HFFc6 (cell line): ENCODE measurements around the gene AOC3. TPM values are rescaled to one million over a fixed set of nuclear protein-coding genes. Genes with fewer than 3 reads are reported as not detected.
A peak's percentile ranks its signal among the peaks of the same experiment; 100 is the strongest.

Experiments used
- DNase-seq: peaks from one replicate; pipeline ENCODE4 v3.0.0-alpha.2; 2018
- H3K27ac Mint-ChIP-seq: 2 replicates; pipeline ENCODE4 v1.8.0; 2020; ENCODE audit warnings: mild to moderate bottlenecking, mixed read lengths
- H3K27me3 Mint-ChIP-seq: 2 replicates; pipeline ENCODE4 v1.8.0; 2021; ENCODE audit warnings: mild to moderate bottlenecking, moderate library complexity, mixed read lengths; ENCODE audit not compliant: insufficient read depth
- H3K36me3 Mint-ChIP-seq: 2 replicates; pipeline ENCODE4 v1.8.0; 2021; ENCODE audit warnings: low read depth, mixed read lengths
- H3K4me1 Mint-ChIP-seq: 2 replicates; pipeline ENCODE4 v1.8.0; 2020; ENCODE audit warnings: low read depth, mixed read lengths
- H3K4me3 Mint-ChIP-seq: 2 replicates; pipeline ENCODE4 v1.8.0; 2020; ENCODE audit warnings: mild to moderate bottlenecking, moderate library complexity, mixed read lengths
- H3K9me3 Mint-ChIP-seq: 2 replicates; pipeline ENCODE4 v1.8.0; 2020; ENCODE audit warnings: mild to moderate bottlenecking, mixed read lengths
- total RNA-seq, 6 experiments: library from RNA; stranded (reverse); fragmentation: NEBNext Ultra II Directional; extraction: Animal tissue kit (Norgen Biotek cat#: 25700); gene quantifications; 2 replicates in 1 of 6; 3 replicates in 5 of 6; pipeline ENCODE4 v1.2.3, GENCODE V29; 2021
- TF ChIP-seq, protein P1 (sequence below): fragments of 200-600 bp; sonication (generic); IDR thresholded peaks from 2 replicates; pipeline ENCODE4 v1.5.0; 2021; ENCODE audit warnings: antibody characterized with exemption, mild to moderate bottlenecking

AOC3 gene
- total RNA-seq, 6 experiments from 2014 or later: 0.05 to 0.14 (median 0.06) TPM; not detected in 2

DNA sequence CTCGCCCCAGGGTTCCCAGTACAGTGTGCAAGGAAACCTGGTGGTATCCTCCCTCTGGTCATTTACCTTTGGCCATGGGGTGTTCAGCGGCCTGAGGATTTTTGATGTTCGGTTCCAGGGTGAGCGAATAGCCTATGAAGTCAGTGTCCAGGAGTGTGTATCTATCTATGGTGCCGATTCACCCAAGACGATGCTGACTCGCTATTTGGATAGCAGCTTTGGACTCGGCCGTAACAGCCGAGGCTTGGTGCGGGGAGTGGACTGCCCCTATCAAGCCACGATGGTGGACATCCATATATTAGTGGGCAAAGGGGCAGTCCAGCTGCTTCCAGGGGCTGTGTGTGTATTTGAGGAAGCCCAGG is 5.5 kb upstream of the AOC3 start:
- Mint-ChIP-seq H3K4me3 (no peak overlapping the region), H3K9me3 (no peaks in the 10 kb centered on the region), H3K27me3 (no peaks in the 10 kb centered on the region; the same call in 1 of the 2 replicates), H3K27ac (no peak overlapping the region), H3K36me3 (peaks cover 21% of the 10 kb centered on the region), H3K4me1 (peaks cover 14% of the 10 kb centered on the region)
- DNase-seq: no peak
- TF ChIP-seq, protein P1, sequence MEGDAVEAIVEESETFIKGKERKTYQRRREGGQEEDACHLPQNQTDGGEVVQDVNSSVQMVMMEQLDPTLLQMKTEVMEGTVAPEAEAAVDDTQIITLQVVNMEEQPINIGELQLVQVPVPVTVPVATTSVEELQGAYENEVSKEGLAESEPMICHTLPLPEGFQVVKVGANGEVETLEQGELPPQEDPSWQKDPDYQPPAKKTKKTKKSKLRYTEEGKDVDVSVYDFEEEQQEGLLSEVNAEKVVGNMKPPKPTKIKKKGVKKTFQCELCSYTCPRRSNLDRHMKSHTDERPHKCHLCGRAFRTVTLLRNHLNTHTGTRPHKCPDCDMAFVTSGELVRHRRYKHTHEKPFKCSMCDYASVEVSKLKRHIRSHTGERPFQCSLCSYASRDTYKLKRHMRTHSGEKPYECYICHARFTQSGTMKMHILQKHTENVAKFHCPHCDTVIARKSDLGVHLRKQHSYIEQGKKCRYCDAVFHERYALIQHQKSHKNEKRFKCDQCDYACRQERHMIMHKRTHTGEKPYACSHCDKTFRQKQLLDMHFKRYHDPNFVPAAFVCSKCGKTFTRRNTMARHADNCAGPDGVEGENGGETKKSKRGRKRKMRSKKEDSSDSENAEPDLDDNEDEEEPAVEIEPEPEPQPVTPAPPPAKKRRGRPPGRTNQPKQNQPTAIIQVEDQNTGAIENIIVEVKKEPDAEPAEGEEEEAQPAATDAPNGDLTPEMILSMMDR: no peak

DNA sequence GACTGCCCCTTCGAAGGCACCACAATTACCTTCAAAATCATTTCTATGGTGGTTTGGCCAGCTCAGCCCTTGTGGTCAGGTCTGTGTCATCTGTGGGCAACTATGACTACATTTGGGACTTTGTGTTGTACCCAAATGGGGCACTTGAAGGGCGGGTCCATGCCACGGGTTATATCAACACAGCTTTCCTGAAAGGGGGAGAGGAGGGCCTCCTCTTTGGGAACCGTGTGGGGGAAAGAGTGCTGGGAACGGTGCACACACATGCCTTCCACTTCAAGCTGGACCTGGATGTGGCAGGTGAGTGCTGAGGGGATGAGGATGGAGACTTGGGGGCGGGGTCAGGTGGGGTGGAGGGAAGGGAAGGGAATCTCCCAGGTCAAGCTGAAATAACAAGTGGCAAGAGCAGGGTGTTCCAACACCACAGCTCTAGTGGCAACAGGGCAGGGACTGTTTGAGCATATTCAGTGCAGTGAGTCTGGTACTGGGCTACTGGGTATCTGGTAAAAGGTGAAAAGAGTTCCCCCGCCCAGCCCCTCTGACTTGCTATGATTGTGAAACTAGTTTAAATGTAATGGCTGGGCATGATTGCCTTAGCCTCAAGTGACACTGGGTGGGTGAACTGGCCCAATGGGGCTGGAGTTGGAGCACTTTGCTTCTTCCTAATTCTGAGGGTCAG is 4.9 kb upstream of the AOC3 start:
- TF ChIP-seq, protein P1: no peak
- Mint-ChIP-seq H3K9me3 (no peaks in the 10 kb centered on the region), H3K4me3 (no peak overlapping the region), H3K4me1 (peaks cover 14% of the 10 kb centered on the region), H3K27me3 (no peaks in the 10 kb centered on the region; the same call in 1 of the 2 replicates), H3K36me3 (peaks cover 21% of the 10 kb centered on the region), H3K27ac (0 out of 2 replicates have a peak overlapping the region, but pooled peaks have one; percentile 0)
- no peak for DNase-seq

DNA sequence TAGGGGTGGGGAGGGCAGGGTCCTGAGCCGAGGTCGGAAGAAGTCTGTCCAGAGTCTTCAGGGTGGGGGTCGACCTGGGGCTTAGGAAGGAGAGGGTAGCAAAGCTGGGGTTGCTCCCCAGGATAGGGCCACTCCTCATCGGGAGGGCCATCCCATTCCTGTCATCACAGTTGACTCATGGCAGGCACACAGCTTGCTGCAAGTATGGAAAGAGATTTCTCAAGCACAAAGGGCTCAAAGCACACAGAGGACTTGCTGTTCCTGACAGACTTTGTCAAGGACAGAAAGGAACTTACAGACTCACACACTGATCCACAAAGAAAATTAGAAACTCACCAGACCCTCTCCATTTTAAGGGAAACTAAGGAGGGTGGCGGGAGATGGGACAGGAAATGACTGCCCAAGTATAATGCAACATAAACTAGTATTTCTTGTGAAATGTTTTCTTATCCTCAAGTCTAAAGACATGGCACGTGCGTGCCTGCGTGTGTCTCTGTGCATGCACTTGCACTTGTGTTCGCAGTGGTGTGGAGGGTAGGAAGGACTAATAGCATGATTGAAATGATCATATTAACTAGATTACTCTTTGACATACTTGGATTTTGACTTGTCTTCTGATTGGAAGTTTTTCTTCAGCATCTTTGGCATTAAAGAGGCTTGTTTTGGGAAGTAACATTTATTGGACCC is 4.3 kb upstream of the AOC3 start:
- Mint-ChIP-seq H3K9me3 (no peaks in the 10 kb centered on the region), H3K36me3 (peaks cover 21% of the 10 kb centered on the region), H3K27ac (0 out of 2 replicates have a peak overlapping the region, but pooled peaks have one; percentile 0), H3K4me1 (peaks cover 14% of the 10 kb centered on the region), H3K27me3 (no peaks in the 10 kb centered on the region; the same call in 1 of the 2 replicates), H3K4me3 (no peak overlapping the region)
- DNase-seq: peak; percentile 23
- TF ChIP-seq, protein P1: no peak

DNA sequence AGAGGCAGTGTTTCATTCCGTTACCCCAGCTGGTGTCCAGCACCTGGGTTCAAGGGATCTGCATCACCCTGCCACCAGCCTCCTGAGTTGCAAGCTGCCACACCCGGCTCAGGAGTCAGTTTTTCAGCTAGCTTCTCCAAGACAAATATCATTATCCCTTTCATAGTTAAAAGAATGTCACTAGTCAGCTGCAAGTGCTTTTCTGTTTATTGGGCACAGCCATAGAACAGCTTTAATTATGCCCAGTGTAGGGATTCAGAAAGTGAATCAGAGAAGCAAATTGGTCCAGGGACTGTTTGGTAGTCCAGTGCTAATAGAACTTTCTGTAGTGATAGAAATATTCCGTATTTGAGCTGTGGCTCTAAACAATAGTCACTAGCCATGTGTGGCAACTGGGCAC is 2.9 kb upstream of the AOC3 start:
- no peaks in the 10 kb centered on the region; the same call in 1 of the 2 replicates for H3K27me3 Mint-ChIP-seq
- no peaks in the 10 kb centered on the region for H3K9me3 Mint-ChIP-seq
- peaks cover 14% of the 10 kb centered on the region for H3K4me1 Mint-ChIP-seq
- H3K4me3 Mint-ChIP-seq: no peak overlapping the region
- no peak overlapping the region for H3K27ac Mint-ChIP-seq
- DNase-seq: no peak
- H3K36me3 Mint-ChIP-seq: peaks cover 10% of the 10 kb centered on the region
- TF ChIP-seq, protein P1: no peak

DNA sequence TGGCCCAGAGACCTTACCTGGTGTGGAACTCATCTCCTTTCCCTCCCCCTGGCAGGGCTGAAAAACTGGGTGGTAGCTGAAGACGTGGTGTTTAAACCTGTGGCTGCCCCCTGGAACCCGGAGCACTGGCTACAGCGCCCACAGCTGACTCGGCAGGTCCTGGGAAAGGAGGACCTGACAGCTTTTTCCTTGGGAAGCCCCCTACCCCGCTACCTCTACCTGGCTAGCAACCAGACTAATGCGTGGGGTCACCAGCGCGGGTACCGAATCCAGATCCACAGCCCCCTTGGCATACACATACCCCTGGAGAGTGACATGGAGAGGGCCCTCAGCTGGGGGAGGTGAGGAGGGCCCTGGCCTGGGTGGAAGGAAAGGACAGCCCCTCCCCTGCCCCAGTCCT is 2.0 kb upstream of the AOC3 start:
- Mint-ChIP-seq H3K9me3 (no peaks in the 10 kb centered on the region), H3K4me3 (no peak overlapping the region), H3K27me3 (peaks cover 6% of the 10 kb centered on the region), H3K27ac (no peak overlapping the region), H3K4me1 (peaks cover 14% of the 10 kb centered on the region), H3K36me3 (peaks cover 4% of the 10 kb centered on the region; the same call in 1 of the 2 replicates)
- no peak for DNase-seq
- TF ChIP-seq, protein P1: no peak
